Lung (tissue), 12 donors: ENCODE results near the gene C19orf67. TPM values are rescaled to one million over a fixed set of nuclear protein-coding genes. Genes with fewer than 3 reads are reported as not detected.

Experiments
- ATAC-seq: fragments of 200-7000 bp; cut with Tn5 transposase; one replicate; pipeline ENCODE4 v1.9.1; 2020; ENCODE audit warnings: moderate number of reproducible peaks; ENCODE audit not compliant: insufficient read depth, low FRiP score
- DNase-seq, 3 donors: peaks; one replicate each; pipeline ENCODE4 v3.0.0-alpha.2; 2013 to 2017
- H3K27ac ChIP-seq, 2 donors: one replicate each; pipeline ENCODE4 v1.5.1; 2013; ENCODE audit warnings: mild to moderate bottlenecking in 2 of 2, moderate library complexity in 2 of 2, control low read depth in 1 of 2, inconsistent platforms in 1 of 2, low read depth in 1 of 2, low read length in 1 of 2
- H3K27me3 ChIP-seq, 3 donors: one replicate each; pipeline ENCODE4 v1.5.1; 2013; ENCODE audit warnings: low read length in 2 of 3; ENCODE audit not compliant: control insufficient read depth in 3 of 3, insufficient read depth in 3 of 3
- H3K36me3 ChIP-seq, 4 donors: one replicate each; pipeline ENCODE4 v1.5.1; 2013; ENCODE audit warnings: low read length in 4 of 4, mild to moderate bottlenecking in 1 of 4, moderate library complexity in 1 of 4; ENCODE audit not compliant: control insufficient read depth in 4 of 4, insufficient read depth in 4 of 4
- H3K4me1 ChIP-seq, 5 donors: one replicate each; pipeline ENCODE4 v1.5.1; 2013; ENCODE audit warnings: low read length in 5 of 5, mild to moderate bottlenecking in 2 of 5, moderate library complexity in 1 of 5; ENCODE audit not compliant: control insufficient read depth in 5 of 5, insufficient read depth in 5 of 5
- H3K4me3 ChIP-seq: one replicate; pipeline ENCODE4 v1.5.1; 2013; ENCODE audit warnings: mild to moderate bottlenecking, control low read depth, moderate library complexity
- H3K9ac ChIP-seq, 2 donors: one replicate each; pipeline ENCODE4 v1.5.1; 2013; ENCODE audit warnings: low read length in 2 of 2, control low read depth in 1 of 2; ENCODE audit not compliant: insufficient read depth in 1 of 2
- H3K9me3 ChIP-seq, 4 donors: one replicate each; pipeline ENCODE4 v1.5.1; 2013; ENCODE audit warnings: low read length in 3 of 4, mild to moderate bottlenecking in 1 of 4, moderate library complexity in 1 of 4; ENCODE audit not compliant: control insufficient read depth in 4 of 4, insufficient read depth in 3 of 4
- CTCF ChIP-seq: IDR thresholded peaks from 2 replicates; pipeline ENCODE4 v1.5.1; 2012; ENCODE audit warnings: mild to moderate bottlenecking; ENCODE audit errors: control extremely low read depth, extremely low read depth
- WGBS, 2 donors: extraction: QIAGEN DNeasy Blood & Tissue Kit; methylation state at CpG; one replicate each; pipeline ENCODE4 v1.1.7; 2013; 5-methylcytosine and 5-hydroxymethylcytosine counted together
- polyA plus RNA-seq, 2 donors: library from polyadenylated mRNA; stranded (reverse); fragments of 200-250 nt; gene quantifications; one replicate each; pipeline ENCODE4 v1.2.1, GENCODE V29; 2013
- total RNA-seq, 2 donors: library from RNA; depleted of rRNA in 1 of 2; stranded (reverse); fragments of >200 nt in 1 of 2; gene quantifications; one replicate each; pipeline ENCODE4 v1.2.1, GENCODE V29; 2014 to 2021
- donor health status: control.
- donor health status: control.
- donor health status: Bipolar disorder and iron deficiency.
- donor health status: healthy.
- donor health status: DM: yes; HTN: yes; CAD: no.

C19orf67 gene
- total and polyA plus RNA-seq, 4 donors, result 0.37 to 1.0 (median 0.38) TPM; not detected in 1

GRCh38 chr19:14115756-14116155 lies 30.2 kb upstream of the C19orf67 start:
- TF ChIP-seq CTCF, result no peak
- Histone ChIP-seq H3K4me3 (no peak overlapping the region), H3K9ac (peak overlapping the region in 1 of 2 donors; percentile 81), H3K27me3 (no peaks in the 10 kb centered on the region), H3K9me3 (no peaks in the 10 kb centered on the region), H3K27ac (peak overlapping the region; percentile 75 to 92), H3K4me1 (peaks cover 19 to 49% (median 25%) of the 10 kb centered on the region in 5 donors), H3K36me3 (peaks cover 0 to 2% (median 0%) of the 10 kb centered on the region in 4 donors)
- DNase-seq, result no peak
- no peak for ATAC-seq
- 82 to 89% methylated on average over 5 of the region's 5 CpGs for WGBS, 2 donors

- TF ChIP-seq CTCF, result no peak
- no peaks in the 10 kb centered on the region for H3K9me3 ChIP-seq
- H3K27me3 ChIP-seq, result no peaks in the 10 kb centered on the region
- H3K4me3 ChIP-seq, result no peak overlapping the region
- peak overlapping the region; percentile 56 to 74 for H3K27ac ChIP-seq
- ATAC-seq (no peak), DNase-seq (no peak)
- H3K4me1 ChIP-seq, result peaks cover 19 to 49% (median 25%) of the 10 kb centered on the region in 5 donors
- peaks cover 0 to 2% (median 0%) of the 10 kb centered on the region in 4 donors for H3K36me3 ChIP-seq
- 12 to 29% methylated on average over 9 of the region's 9 CpGs for WGBS, 2 donors
- no peak overlapping the region for H3K9ac ChIP-seq
Measured at GRCh38 chr19:14114854-14115253, 29.3 kb upstream of the C19orf67 start.

- Histone ChIP-seq H3K4me1 (peaks cover 19 to 44% (median 25%) of the 10 kb centered on the region in 5 donors), H3K9me3 (no peaks in the 10 kb centered on the region), H3K4me3 (no peak overlapping the region), H3K9ac (no peak overlapping the region), H3K27me3 (no peaks in the 10 kb centered on the region), H3K36me3 (peaks cover 0 to 2% (median 0%) of the 10 kb centered on the region in 4 donors), H3K27ac (peak overlapping the region; percentile 56 to 74)
- ATAC-seq (no peak), DNase-seq (no peak)
- 89 to 92% methylated on average over 7 of the region's 7 CpGs for WGBS, 2 donors
- no peak for TF ChIP-seq CTCF
Measured at GRCh38 chr19:14114439-14114838, 28.9 kb upstream of the C19orf67 start.
